Hepatocyte (in vitro differentiated cells): ENCODE measurements around the gene PSMG3.

Source experiments
- CTCF ChIP-seq: fragments of 200-600 bp; sonication (generic); IDR thresholded peaks from 2 replicates; pipeline ENCODE4 v1.5.1; 2016; ENCODE audit warnings: antibody characterized with exemption, mild to moderate bottlenecking; ENCODE audit not compliant: poor library complexity
- EZH2 ChIP-seq: fragments of 200-600 bp; sonication (generic); IDR thresholded peaks from 2 replicates; pipeline ENCODE4 v1.6.1; 2016; ENCODE audit warnings: antibody characterized with exemption, mild to moderate bottlenecking, borderline replicate concordance

- TF ChIP-seq CTCF (no peak), EZH2 (no peak)
These were observed 8.5 kb downstream of the PSMG3 start for GRCh38 chr7:1561036-1561940.
